Choroid plexus epithelial cell (primary cell): ENCODE measurements around the gene KRTAP1-5.
A peak's percentile ranks its signal among the peaks of the same experiment; 100 is the strongest.

Experiments used
- DNase-seq: peaks from one replicate; pipeline ENCODE4 v3.0.0-alpha.2; 2010; ENCODE audit warnings: low read depth
- H3K4me3 ChIP-seq: 2 replicates; pipeline ENCODE4 v1.5.1; 2011; ENCODE audit warnings: low read depth, mild to moderate bottlenecking, control low read depth, low read length, moderate library complexity
- TF ChIP-seq, protein P1 (sequence below): conservative IDR thresholded peaks from 2 replicates; pipeline ENCODE4 v1.5.1; 2011; ENCODE audit warnings: low read depth, mild to moderate bottlenecking, control low read depth, inconsistent platforms, low read length, moderate library complexity

KRTAP1-5 gene

DNA sequence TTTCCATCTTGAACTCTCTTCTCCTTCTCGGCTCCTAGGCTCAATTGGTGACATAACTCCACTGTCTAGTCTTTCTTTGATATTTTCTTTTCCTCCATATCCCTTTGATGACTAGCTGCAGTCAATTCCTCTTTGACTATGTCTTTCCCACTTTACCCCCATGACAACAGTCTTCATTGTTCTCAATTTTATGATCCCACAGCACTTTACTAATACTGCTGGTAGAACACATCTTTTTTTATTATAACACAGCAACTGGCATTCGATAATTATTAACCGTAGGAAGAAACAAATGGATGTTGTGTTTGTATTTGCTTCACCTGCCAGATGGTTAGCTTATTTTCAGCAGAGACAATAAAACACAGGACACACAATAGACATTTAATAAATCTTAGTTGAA lies 34.3 kb downstream of the KRTAP1-5 start:
- TF ChIP-seq, protein P1, sequence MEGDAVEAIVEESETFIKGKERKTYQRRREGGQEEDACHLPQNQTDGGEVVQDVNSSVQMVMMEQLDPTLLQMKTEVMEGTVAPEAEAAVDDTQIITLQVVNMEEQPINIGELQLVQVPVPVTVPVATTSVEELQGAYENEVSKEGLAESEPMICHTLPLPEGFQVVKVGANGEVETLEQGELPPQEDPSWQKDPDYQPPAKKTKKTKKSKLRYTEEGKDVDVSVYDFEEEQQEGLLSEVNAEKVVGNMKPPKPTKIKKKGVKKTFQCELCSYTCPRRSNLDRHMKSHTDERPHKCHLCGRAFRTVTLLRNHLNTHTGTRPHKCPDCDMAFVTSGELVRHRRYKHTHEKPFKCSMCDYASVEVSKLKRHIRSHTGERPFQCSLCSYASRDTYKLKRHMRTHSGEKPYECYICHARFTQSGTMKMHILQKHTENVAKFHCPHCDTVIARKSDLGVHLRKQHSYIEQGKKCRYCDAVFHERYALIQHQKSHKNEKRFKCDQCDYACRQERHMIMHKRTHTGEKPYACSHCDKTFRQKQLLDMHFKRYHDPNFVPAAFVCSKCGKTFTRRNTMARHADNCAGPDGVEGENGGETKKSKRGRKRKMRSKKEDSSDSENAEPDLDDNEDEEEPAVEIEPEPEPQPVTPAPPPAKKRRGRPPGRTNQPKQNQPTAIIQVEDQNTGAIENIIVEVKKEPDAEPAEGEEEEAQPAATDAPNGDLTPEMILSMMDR = no peak
- no peak for DNase-seq
- no peak overlapping the region for H3K4me3 ChIP-seq

- H3K4me3 ChIP-seq = no peak overlapping the region
- TF ChIP-seq, protein P1 = no peak
- no peak for DNase-seq
Measured at GRCh38 chr17:40986920-40987319, 40.1 kb downstream of the KRTAP1-5 start.

- TF ChIP-seq, protein P1 = no peak
- DNase-seq = no peak
- H3K4me3 ChIP-seq = no peak within 1 kb of the TSS
Measured at GRCh38 chr17:40984226-40984625, 42.8 kb downstream of the KRTAP1-5 start, which contains the start of gene KRT40. Gene KRT40, minus strand, starts transcription at chr17:40984326. Its CDS starts 53 bp downstream, at chr17:40984273.

DNA sequence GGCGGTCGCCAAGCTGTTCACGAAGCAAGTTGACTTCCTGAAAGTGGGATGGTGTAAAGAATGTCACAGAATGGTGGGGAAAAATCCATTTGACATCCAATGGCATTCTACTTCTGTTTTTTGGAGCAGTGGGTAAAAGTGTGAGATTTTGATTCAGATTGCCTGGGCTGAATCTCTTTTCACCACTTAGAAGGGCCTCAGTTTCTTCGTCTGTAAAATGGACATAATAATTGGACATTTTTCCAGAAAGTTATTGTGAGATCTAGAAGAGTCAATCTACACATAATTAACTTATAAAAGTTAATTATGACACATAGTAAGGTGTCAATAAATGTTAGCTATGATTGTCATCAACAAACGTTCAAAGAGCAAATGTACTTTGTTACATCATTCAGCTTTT lies 45.9 kb downstream of the KRTAP1-5 start:
- no peak for DNase-seq
- TF ChIP-seq, protein P1 = no peak
- no peak overlapping the region for H3K4me3 ChIP-seq

- TF ChIP-seq, protein P1 = no peak
Measured at GRCh38 chr17:40980596-40980995, 46.4 kb downstream of the KRTAP1-5 start.

DNA sequence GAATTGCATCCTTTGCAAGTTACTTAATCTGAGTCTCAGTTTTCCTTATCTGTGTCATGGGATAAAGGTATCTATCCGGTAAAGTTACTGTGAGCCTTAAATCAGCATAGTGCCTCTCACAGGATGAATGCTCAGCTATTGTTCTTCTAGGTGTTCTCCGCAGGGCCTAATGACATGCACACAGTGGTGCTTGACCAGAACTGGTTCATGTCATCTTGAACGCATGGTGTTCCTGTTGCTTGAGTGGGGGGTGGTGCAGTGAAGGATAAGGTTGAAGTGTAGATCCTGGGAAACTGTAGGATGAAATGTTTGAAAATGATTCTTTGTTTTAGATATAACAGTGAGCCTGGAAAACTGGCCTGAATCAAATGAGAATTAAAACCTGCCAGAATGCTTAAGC lies 46.9 kb downstream of the KRTAP1-5 start:
- DNase-seq = no peak
- TF ChIP-seq, protein P1 = no peak
- no peak overlapping the region for H3K4me3 ChIP-seq

More at GRCh38 chr17:40980596-40980995, 46.4 kb downstream of the KRTAP1-5 start:
- peak; percentile 60 for DNase-seq
- no peak overlapping the region for H3K4me3 ChIP-seq

- no peak overlapping the region for H3K4me3 ChIP-seq
- TF ChIP-seq, protein P1 = no peak
- no peak for DNase-seq
Measured at GRCh38 chr17:40978575-40979151, 48.3 kb downstream of the KRTAP1-5 start.
